ENCODE results near the gene KIAA1614. TPM values are rescaled to one million over a fixed set of nuclear protein-coding genes. Genes with fewer than 3 reads are reported as not detected.

KIAA1614 gene
- total RNA-seq, 1 experiment from 2014 or later: not detected

DNA sequence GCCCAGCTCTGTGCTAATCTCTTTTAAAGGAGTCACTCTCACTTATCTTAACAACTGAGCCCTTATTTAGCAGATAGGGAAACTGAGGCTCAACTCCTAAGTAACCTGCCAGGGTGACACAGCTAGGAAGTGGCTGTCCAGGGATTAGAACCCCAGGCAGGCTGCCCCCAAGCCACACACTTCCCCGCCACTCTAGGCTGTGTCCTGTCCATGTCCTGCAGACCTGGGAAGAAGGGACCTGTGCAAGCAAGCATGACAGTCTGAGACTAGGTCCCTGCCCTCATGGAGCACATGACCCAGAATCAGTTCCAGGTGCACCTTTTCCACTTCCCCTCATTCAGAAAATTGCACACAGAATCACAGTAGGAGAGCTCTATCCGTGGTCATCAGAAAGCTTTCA is 12.2 kb downstream of the KIAA1614 start:
- no peak for DNase-seq (ENCODE audit: low spot score)

DNA sequence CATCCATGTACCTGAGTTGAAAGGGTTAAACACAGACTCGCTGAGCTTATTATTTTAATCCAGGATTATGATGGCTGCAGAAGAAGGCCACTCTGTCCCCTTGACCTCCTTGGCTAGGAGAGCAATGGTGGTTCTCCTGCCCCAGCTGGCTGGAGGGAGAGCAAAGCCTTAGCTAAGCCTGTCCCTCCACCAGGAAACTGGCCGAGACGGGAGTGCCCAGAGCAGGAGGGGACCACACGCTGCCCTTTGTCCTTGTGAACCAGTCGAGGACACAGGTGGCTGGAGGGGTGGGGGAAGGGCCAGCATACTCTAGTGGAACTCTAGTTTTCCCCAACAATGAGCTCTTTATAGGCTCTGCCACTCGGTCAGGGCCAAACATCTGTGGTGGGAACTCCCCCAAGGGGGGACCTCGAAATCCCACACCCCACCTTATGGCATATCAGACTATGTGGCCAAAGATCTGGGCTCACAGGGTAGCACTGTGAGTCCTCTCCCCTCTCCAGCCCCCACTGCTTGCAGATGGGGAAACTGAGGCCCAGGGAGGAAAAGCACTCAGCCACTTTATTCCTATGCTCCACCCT is 12.9 kb downstream of the KIAA1614 start:
- DNase-seq (ENCODE audit: low spot score): no peak

DNA sequence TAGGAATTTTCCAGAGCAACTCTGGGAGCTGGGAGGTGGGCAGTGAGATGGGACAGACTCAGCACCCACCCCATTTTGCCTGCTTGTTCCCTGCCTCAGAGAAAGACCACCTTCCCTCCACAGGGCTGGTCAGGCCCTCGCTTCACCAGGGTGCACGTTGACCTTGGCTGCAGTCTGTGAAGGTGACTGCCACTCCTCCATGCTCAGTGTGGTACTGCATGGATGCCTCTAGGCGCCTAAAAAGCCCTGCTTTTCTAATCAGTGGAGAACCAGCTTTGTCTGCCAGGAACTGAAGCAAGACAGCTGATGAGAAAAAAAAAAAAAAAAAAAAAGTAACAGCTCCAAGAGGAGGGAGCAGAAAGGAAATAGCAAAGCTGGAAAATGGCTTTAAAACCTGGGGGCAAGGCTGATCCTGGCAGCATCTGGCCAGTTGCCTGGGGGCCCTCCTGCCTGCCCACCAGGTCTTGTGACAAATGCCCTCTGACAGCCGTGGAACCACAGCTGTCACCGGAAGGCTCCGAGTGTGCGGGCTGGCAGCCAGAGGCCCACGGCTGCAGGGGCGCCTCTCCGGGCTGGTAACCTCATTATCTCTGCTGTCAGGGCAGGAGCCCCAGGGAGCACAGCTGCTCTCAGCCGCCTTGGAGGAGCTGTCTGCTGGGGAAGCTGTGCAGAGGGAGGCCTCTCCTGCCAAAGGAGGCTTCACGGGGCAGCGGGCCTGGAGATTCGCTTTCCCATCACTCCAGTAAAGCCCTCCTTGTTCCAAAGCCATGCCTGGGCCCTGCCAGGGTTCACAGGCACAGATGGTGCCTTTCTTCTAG is 13.7 kb downstream of the KIAA1614 start:
- DNase-seq (ENCODE audit: low spot score): peak; percentile 69

DNA sequence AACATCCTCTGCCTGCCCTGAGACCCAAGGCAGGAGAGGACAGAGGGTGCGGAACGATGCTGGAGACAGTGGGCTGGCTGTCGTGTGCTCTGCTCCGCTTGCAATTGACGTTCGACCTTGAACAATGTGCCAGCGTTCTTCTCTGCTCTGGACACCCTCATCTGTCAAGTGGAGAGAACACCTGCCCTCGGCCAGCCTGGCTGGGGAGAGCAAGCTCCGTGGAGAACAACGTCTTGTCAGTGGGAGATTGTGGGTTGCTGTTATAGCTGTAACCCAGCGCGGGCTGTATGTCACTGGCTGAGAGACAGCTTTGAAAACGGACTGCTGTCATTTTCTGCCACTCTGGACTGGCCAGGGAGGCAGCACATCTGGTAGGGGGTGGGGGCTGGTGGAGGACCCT is 14.7 kb downstream of the KIAA1614 start:
- DNase-seq (ENCODE audit: low spot score): no peak

DNA sequence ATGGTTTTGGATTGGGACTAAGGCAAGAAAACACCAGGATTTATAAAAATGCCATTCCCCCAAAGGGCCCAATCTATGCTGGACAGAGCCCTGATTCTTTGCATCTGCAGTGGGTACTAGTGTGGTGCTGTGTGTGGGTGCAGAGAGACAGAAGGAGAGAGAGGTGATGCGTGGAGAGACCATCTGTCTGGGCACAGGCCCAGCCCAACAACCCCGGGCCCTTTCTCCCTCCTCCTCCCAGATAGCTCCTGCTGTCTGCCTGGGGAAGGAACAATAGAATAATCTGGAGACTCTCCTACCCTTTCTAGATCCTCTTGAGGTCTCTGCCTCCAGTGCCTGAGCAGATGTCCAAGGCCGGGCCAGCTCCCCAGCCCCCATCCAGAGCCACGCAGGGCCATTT is 15.1 kb downstream of the KIAA1614 start:
- DNase-seq (ENCODE audit: low spot score): no peak

DNA sequence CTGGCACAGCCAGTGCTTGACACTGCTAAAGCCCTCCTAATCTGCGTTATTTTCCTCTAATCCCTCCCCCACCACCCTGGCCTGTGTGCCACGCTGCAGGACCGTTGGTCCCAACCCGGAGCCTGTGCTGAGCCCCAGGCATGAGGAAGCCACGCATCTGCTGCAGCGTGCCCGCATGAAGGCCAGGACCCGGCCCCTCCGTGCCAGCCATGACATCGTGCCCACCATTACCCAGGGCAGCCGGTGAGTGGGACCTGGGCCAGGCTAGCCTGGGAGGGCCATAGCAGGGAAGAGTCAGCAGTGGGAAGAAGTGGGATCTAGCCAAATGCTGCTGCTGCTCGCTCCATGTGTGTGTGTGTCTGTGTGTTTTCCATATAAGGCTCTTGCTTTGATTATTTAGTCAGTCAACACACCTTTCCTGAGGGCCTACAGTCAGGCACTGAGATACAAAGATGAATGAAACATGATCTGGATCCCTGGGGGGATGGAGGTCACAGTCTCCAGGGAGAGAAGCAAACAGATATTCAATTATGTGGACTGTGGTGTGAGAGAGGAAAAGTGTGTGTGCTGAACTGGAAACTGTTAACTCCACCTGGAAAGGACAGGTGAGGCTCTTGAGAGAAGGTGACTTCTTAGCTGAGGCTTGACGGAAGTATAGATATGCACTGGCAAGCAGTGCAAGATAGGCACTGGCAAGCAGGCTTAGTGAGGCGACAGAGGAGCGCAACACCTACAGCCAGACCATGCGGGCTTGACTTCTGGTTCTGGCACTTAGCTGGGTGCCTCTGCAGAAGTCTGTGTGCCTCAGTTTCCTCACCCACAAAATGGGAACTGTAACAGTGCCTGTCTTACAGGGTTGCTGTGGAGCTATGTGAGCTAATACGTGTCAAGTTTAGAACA is 15.9 kb downstream of the KIAA1614 start:
- DNase-seq (ENCODE audit: low spot score): no peak

DNA sequence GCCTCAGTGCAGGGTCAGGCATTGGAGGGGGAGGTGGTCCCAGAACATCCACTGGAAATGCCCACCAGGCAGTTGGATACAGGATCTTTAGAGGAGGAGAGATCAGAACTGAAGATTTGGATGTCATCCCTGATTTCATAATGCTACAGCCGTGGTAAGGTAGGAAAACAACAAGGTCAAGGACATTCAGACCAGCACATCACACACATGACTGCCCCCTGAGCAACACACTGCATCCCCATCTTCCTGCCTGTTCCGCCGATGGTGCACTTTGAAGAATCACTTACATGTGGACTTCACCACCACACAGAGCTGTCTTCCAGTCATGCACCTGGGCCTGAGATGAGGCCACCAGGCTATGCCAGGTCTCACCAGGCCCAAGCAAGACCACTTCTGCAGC is 16.7 kb downstream of the KIAA1614 start:
- no peak for DNase-seq (ENCODE audit: low spot score)

DNA sequence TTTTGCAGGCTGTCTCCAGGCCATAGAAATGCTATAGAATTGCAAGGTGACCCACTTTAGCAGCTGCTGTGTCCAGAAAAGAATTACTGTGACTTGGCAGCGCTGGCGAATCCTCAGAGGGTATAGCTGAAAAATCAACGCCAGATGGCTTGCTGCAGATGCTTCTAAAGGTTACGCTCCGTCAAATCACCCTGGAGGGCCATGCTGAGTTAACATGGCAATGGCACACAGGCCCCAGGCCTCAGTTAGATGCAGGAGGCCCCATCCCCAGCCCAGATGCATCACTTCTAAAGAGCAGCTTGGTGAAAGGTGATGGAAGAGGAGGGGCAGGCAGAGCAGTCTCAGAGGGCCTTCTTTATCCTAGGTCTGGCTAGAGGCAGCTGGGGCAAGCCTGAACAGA is 18.0 kb downstream of the KIAA1614 start:
- no peak for DNase-seq (ENCODE audit: low spot score)

DNA sequence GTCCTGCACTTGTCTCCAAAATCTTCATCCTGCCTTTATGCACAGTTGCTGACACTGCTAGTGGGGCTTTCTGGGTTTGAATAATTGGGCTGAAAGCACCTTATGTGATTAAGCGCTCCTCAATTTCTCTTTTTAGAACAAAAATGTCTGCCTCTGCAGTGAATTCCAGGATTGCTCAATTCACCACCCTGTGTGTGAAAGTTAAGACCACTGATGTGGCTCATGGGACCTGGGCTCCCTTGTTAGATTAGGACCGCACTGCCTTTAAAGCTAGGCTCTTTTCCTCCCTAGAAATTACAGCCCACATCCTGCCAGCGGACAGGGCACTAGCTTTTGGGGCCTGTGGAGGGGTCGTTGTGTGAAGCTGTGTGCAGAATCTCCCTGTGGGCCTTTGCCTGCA is 18.8 kb downstream of the KIAA1614 start:
- no peak for DNase-seq (ENCODE audit: low spot score)

DNA sequence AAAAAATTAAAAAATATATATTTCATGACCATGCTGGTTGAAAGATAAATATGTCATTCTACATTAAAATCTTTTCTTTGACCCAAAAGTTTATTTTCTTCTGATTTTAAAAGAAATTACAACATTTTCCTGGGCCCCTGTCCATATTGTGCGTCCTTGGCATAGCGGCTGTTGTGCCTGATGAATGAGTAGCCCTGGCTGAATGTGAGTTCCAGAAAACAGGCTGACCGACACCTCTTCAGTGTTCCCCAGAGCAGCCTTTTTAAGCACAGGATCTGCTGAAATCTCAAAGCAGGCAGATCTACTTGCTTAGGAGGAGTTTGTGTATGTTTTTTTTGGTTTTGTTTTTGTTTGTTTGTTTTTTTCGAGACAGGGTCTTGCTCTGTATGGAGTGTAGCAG is 19.7 kb downstream of the KIAA1614 start:
- no peak for DNase-seq (ENCODE audit: low spot score)

DNA sequence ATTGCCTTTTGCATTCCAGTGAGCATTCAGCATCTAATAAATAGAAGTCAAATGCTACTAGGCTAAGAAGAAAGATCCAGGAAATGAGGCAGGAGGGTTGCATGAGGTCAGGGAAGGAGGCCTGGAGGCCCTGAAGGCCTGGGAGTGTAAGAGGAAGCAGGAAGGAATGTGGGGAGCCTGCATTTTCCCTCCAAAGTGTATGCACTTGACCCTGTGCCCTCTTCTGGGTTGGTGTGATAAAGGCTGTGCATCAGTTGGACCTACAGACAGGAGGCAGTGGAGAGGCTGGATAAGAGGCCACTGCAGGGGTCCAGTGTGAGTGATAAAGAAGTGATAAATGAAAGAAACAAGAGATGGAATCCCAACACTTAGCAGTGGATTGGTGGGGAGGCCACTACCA is 20.4 kb downstream of the KIAA1614 start:
- no peak for DNase-seq (ENCODE audit: low spot score)

DNA sequence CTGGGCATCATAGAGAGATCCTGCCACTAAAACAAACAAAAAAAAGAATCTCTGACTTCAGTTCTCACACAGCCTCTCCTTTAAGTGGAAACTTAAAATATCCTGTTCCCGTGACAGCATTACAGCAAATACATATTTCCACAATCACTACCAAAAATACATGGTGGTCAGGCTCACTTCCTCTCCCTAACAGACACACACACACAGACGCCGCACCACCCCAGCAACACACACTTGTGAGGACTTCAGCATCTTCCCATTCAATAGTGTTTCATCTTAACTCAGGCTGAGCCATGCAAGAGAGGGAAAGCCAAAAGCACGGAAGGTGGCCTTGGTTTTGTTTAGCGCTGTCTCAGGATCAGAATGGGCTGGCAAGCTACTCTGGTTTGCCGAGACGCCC is 21.9 kb downstream of the KIAA1614 start:
- DNase-seq (ENCODE audit: low spot score): no peak

DNA sequence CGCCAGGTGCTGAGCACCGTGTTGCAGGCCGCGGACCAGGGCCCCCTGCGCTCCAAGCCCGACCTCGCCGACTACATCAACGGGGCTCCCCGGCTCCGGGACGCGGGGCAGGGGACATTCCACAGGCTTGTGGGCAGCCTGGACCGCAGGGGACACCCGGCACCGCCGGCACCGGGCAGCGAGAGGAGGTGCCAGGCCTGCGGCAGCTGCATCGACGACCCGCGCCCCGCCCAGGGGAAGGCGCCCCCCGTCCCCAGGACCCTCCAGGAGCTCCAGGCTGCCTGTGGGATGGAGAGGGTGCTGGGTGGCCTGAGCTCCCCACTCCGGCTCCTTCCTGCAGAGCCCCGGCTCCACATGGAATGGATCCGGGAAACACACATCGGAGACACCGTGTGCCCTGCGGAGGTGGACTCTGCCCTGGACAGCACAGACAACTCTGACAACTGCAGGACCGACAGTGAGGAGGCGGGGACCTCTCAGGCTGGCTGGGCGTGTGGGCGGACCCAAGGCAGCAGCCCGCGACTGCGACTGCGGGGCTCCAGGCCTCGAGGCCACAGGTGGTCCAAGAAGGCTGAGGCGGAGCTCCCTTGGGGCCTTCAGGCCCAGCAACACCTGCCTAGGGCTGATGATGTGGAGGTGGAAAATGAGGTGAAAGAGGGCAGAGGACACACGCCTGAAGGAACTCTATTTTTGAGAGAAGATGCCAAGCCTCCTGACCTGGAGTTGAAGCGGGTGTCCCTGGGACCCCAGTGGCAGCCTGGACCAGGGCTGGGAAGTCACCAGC is 22.8 kb downstream of the KIAA1614 start:
- no peak for DNase-seq (ENCODE audit: low spot score)

DNA sequence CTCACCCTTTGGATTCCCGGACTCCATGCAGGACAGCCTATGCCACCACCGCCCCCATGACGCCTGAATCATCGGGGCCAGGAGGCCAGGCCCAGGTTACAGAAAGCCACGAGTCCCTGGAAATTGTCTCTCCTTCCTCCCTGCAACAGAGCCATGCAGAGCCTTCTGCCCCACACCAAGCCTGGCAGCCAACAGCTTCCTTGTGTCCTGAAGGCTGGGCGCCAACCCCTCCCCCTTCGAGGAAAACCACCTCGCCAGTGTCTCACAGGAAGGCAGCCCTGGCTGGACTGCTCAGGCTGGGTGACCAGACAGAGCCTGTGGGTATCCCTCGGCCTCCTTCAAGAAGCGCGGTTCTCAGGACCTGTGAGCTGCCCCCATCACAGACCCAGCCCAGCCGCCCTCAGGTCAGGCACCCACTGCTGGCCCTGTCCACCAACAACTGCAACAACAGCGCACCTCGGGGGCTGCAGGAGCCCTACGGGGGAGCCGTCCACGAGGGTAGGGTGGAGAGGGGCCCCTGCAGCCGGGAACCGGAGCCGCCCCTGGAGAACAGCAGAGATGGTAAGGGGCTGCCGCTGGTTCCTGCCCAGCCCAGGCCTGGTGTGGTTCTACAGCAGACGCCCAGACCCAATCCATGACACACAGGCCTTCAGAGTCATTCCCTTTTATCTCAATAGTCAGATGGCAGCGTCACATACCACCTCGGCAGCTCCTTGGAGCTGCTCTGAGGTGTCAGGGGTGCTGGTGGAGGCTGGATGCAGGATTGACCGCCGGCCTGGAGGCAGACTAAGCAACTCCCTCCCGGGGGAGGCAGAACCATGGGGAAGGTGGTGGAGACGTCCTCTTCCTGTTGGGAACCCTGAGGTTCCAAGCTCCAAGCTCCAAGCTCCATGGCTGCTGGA is 23.7 kb downstream of the KIAA1614 start:
- no peak for DNase-seq (ENCODE audit: low spot score)

DNA sequence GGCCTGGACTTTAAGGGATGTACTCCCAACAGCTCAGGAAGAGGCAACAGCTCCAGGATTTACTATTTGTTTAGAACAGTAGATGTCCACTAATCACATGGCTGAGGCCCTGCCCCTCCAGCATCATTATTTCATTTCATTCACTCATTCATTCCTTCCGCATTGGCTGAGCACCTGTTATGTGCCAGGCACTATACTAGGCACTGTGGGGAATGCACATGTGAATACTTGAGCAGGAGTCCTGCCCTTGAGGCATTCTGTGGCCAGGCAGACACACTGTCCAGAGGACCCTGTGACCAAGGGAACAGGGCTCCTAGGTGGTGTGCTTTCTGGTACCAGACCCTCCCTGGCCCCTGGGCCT is 24.3 kb downstream of the KIAA1614 start:
- DNase-seq (ENCODE audit: low spot score): no peak

DNA sequence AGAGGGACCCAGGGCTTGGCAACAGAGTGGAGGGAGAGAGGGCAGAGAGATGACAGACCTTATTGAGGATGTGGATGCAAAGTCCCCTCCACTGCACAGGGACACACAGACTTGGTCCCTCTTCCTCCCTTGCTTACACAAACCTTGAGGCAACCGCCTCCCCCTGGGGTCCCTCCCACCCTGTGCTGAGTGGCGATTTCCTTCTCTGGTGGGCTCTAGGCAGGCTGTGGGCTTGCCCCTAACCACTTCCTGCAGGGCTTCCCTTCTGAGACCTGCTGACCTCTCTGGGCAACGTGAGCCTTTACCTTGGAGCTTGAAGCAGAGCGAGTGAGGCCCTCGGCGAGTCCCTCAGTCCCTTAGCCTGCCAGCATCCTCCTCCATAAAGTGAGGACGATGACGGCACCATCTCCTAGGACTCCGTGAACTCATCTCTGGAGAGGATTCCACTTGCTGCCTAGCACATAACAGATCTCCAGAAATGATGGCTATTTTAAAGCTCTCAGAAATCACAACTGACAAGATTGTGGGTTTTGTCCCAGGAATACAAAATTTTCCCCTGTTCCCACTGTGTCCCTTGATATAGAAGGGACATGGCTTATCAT is 25.0 kb downstream of the KIAA1614 start:
- DNase-seq (ENCODE audit: low spot score): no peak

DNA sequence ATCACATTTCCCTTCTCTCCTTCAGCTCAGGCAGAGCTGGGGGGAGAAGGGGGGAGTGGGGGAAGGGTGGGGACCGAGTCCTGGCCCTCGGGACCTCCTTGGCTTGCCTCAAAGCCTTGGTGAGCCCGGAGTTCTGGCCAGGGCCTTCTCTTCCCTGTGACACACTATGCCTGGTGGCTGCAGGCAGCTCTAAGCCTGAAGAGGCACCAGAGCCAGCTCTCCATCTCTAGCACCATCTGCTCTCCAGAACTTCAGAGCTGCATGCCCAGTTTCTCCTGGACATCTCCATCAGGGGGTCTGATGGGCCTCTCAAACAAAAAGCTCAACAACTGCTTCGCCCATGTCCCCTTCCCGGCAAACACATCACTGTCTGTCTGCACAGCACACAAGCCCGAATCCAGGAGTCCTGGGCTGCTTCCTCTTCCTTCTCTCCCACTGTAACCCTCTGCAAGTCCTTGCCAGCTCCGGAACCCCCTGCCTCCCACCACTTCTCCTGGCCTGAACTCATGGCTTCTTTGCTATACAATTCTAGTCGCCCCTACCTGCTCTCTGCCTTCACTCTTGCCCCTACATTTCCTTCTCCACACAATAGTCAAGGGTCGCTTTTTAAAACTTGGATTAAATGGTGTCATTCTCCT is 26.5 kb downstream of the KIAA1614 start:
- DNase-seq (ENCODE audit: low spot score): no peak

DNA sequence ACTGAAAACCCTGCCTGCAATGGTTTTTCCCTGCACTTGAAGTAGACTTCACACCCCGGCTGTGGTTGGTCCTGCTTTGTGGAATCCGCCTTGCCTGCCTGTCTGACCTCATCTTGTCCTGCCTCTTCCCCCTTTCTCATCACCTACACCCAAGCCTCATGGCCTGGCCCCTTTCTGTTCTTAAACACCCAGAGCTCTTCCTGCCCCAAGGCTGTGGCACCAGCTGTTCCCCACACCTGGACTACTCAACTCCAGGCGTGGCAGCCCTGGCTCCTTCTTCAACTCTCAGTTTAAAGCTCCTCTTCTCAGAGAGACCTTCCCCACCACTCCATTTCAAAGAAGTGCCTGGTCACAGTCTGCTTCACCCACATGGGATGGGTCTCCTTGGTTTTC is 27.0 kb downstream of the KIAA1614 start:
- DNase-seq (ENCODE audit: low spot score): no peak

DNA sequence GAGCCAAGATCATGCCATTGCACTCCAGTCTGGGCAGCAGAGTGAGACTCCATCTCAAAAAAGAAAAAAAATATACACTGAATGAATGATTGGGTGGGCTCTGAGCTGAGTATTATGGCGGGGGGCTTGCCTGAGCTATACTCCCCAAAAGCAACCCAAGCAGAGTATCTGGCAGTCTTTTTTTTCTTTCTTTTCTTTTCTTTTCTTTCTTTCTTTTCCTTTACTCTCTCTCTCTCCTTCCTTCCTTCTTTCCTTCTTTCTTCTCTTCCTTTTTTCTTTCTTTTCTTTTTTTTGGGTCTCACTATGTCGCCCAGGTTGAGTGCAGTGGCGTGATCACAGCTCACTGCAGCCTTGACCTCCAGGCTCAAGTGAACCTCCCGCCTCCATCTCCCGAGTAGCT is 27.7 kb downstream of the KIAA1614 start:
- no peak for DNase-seq (ENCODE audit: low spot score)

All from H4 (cell line).